Smooth muscle cell (in vitro differentiated cells): ENCODE results near the gene ZNF692. TPM values are rescaled to one million over a fixed set of nuclear protein-coding genes. Genes with fewer than 3 reads are reported as not detected.

Source experiments
- DNase-seq: peaks from one replicate; lab custom pipeline; 2025; ENCODE audit not compliant: unreplicated experiment; lab: John Stamatoyannopoulos, UW
- H2AFZ ChIP-seq: fragments of 200-600 bp; sonication (generic); 2 replicates; pipeline ENCODE4 v1.6.0; 2016; ENCODE audit warnings: antibody characterized with exemption, low read depth, mild to moderate bottlenecking
- H3F3A ChIP-seq: fragments of 200-600 bp; sonication (generic); 2 replicates; pipeline ENCODE4 v1.6.0; 2017; ENCODE audit warnings: antibody characterized with exemption, low read depth
- H3K27ac ChIP-seq: fragments of 200-600 bp; sonication (generic); 2 replicates; pipeline ENCODE4 v1.5.1; 2016; ENCODE audit warnings: low read depth, mild to moderate bottlenecking
- H3K27me3 ChIP-seq: fragments of 200-600 bp; sonication (generic); 2 replicates; pipeline ENCODE4 v1.6.1; 2016; ENCODE audit warnings: low read depth, mild to moderate bottlenecking
- H3K36me3 ChIP-seq: fragments of 200-600 bp; sonication (generic); 2 replicates; pipeline ENCODE4 v1.5.1; 2016; ENCODE audit warnings: low read depth
- H3K4me1 ChIP-seq: fragments of 200-600 bp; sonication (generic); 2 replicates; pipeline ENCODE4 v1.5.1; 2016; ENCODE audit warnings: low read depth
- H3K4me2 ChIP-seq: fragments of 200-600 bp; sonication (generic); 2 replicates; pipeline ENCODE4 v1.6.0; 2016; ENCODE audit warnings: mild to moderate bottlenecking
- H3K4me3 ChIP-seq: fragments of 200-600 bp; sonication (generic); 2 replicates; pipeline ENCODE4 v1.5.1; 2016; ENCODE audit warnings: mild to moderate bottlenecking
- H3K79me2 ChIP-seq: fragments of 200-600 bp; sonication (generic); 2 replicates; pipeline ENCODE4 v1.6.0; 2016; ENCODE audit warnings: low read depth, mild to moderate bottlenecking
- H3K9ac ChIP-seq: fragments of 200-600 bp; sonication (generic); 2 replicates; pipeline ENCODE4 v1.6.0; 2016; ENCODE audit warnings: low read depth
- H3K9me3 ChIP-seq: fragments of 200-600 bp; sonication (generic); replicated peaks from 2 replicates; pipeline ENCODE4 v1.5.1; 2016; ENCODE audit warnings: low read depth
- H4K20me1 ChIP-seq: fragments of 200-600 bp; sonication (generic); 2 replicates; pipeline ENCODE4 v1.6.0; 2016; ENCODE audit warnings: low read depth
- CTCF ChIP-seq: fragments of 200-600 bp; sonication (generic); IDR thresholded peaks from 2 replicates; pipeline ENCODE4 v1.5.1; 2017; ENCODE audit warnings: borderline replicate concordance, mild to moderate bottlenecking, antibody characterized with exemption; ENCODE audit not compliant: insufficient read depth, poor library complexity, severe bottlenecking
- WGBS: methylation state at CpG from one replicate; pipeline ENCODE4 v1.1.7; 2016; ENCODE audit warnings: low lambda C conversion rate; 5-methylcytosine and 5-hydroxymethylcytosine counted together
- polyA plus RNA-seq: library from polyadenylated mRNA; unstranded; fragments of >200 nt; fragmentation: Nextera tagmentation; extraction: Ambion mirVana; gene quantifications from 2 replicates; pipeline ENCODE4 v1.2.1, GENCODE V29; 2016
- total RNA-seq: library from RNA; depleted of rRNA; stranded (reverse); fragments of >200 nt; gene quantifications from 2 replicates; pipeline ENCODE4 v1.2.3, GENCODE V29; 2014

ZNF692 gene
- total and polyA plus RNA-seq, 2 experiments from 2014 or later, result 24.8 to 25.9 TPM

GRCh38 chr1:248862998-248863881 is 4.4 kb upstream of the ZNF692 start:
- Histone ChIP-seq H3K9me3 (no peaks in the 10 kb centered on the region), H3K27me3 (no peaks in the 10 kb centered on the region), H3K27ac (no peak overlapping the region), H3K79me2 (no peaks in the 10 kb centered on the region), H3K4me3 (peak overlapping the region; percentile 54), H3F3A (peaks cover 8% of the 10 kb centered on the region), H3K36me3 (no peaks in the 10 kb centered on the region), H3K4me2 (peak overlapping the region; percentile 90), H3K4me1 (peaks cover 11% of the 10 kb centered on the region), H4K20me1 (no peaks in the 10 kb centered on the region), H3K9ac (no peak overlapping the region), H2AFZ (peak overlapping the region; percentile 52)
- 14% methylated on average over 45 of the region's 46 CpGs for WGBS
- DNase-seq, result peak; percentile 67
- TF ChIP-seq CTCF, result no peak

GRCh38 chr1:248862695-248862997 is 3.8 kb upstream of the ZNF692 start:
- no peak overlapping the region for H3K9ac ChIP-seq

GRCh38 chr1:248861616-248862015 is 2.7 kb upstream of the ZNF692 start:
- H3K79me2 ChIP-seq, result no peaks in the 10 kb centered on the region
- DNase-seq, result no peak
- no peak overlapping the region for H2AFZ ChIP-seq
- H3K9ac ChIP-seq, result no peak overlapping the region
- H3K27ac ChIP-seq, result no peak overlapping the region
- no peaks in the 10 kb centered on the region for H3K27me3 ChIP-seq
- H3K9me3 ChIP-seq, result no peaks in the 10 kb centered on the region
- H4K20me1 ChIP-seq, result no peaks in the 10 kb centered on the region
- no peak overlapping the region for H3K4me3 ChIP-seq
- H3F3A ChIP-seq, result peaks cover 8% of the 10 kb centered on the region
- peaks cover 19% of the 10 kb centered on the region for H3K4me1 ChIP-seq
- 94% methylated on average over 2 of the region's 2 CpGs for WGBS
- TF ChIP-seq CTCF, result no peak
- H3K36me3 ChIP-seq, result no peaks in the 10 kb centered on the region
- H3K4me2 ChIP-seq, result no peak overlapping the region

More at GRCh38 chr1:248862695-248862997, 3.8 kb upstream of the ZNF692 start:
- H3K27me3 ChIP-seq, result no peaks in the 10 kb centered on the region
- H3K9me3 ChIP-seq, result no peaks in the 10 kb centered on the region
- H3K79me2 ChIP-seq, result no peaks in the 10 kb centered on the region
- H3K4me2 ChIP-seq, result peak overlapping the region; percentile 90
- H3K27ac ChIP-seq, result no peak overlapping the region
- no peak for TF ChIP-seq CTCF
- peak overlapping the region; percentile 52 for H2AFZ ChIP-seq
- no peaks in the 10 kb centered on the region for H3K36me3 ChIP-seq
- peaks cover 14% of the 10 kb centered on the region for H3K4me1 ChIP-seq
- DNase-seq, result no peak
- H3K4me3 ChIP-seq, result peak overlapping the region; percentile 54
- no peaks in the 10 kb centered on the region for H4K20me1 ChIP-seq
- peaks cover 8% of the 10 kb centered on the region for H3F3A ChIP-seq
- WGBS, result 21% methylated on average over 4 of the region's 4 CpGs

GRCh38 chr1:248860007-248860406 is 1.1 kb upstream of the ZNF692 start:
- H3K4me1 ChIP-seq, result peaks cover 19% of the 10 kb centered on the region
- H3K79me2 ChIP-seq, result no peaks in the 10 kb centered on the region
- no peak overlapping the region for H2AFZ ChIP-seq
- no peaks in the 10 kb centered on the region for H4K20me1 ChIP-seq
- H3K4me3 ChIP-seq, result no peak overlapping the region
- H3K27ac ChIP-seq, result no peak overlapping the region
- no peak for TF ChIP-seq CTCF
- no peaks in the 10 kb centered on the region for H3K27me3 ChIP-seq
- no peak for DNase-seq
- H3F3A ChIP-seq, result peaks cover 8% of the 10 kb centered on the region
- no peak overlapping the region for H3K9ac ChIP-seq
- no peaks in the 10 kb centered on the region for H3K36me3 ChIP-seq
- H3K9me3 ChIP-seq, result no peaks in the 10 kb centered on the region
- no peak overlapping the region for H3K4me2 ChIP-seq
- 97% methylated on average over 4 of the region's 4 CpGs for WGBS
